Peyer's patch (tissue), 4 donors: ENCODE data around the gene MOG. TPM values are rescaled to one million over a fixed set of nuclear protein-coding genes. Genes with fewer than 3 reads are reported as not detected.

Source experiments
- DNase-seq, 3 donors: peaks; one replicate each; pipeline ENCODE4 v3.0.0-alpha.2; 2017 to 2019
- H3K27ac ChIP-seq, 4 donors: fragments of 200-600 bp; sonication (generic); one replicate each; pipeline ENCODE4 v1.5.1; 2016 to 2019
- H3K27me3 ChIP-seq, 2 donors: fragments of 200-600 bp; sonication (generic); one replicate each; pipeline ENCODE4 v1.5.1; 2019
- H3K36me3 ChIP-seq, 3 donors: fragments of 200-600 bp; sonication (generic); one replicate each; pipeline ENCODE4 v1.5.1; 2016 to 2019
- H3K4me1 ChIP-seq, 4 donors: fragments of 200-600 bp; sonication (generic); one replicate each; pipeline ENCODE4 v1.5.1; 2016 to 2019
- H3K4me3 ChIP-seq, 4 donors: fragments of 200-600 bp; sonication (generic); 1 replicate in 3 of 4; 2 replicates in 1 of 4; pipeline ENCODE4 v1.5.1; 2016 to 2019; ENCODE audit warnings: mild to moderate bottlenecking in 1 of 4
- H3K9me3 ChIP-seq, 4 donors: fragments of 200-600 bp; sonication (generic); one replicate each; pipeline ENCODE4 v1.5.1; 2016 to 2019; ENCODE audit warnings: mild to moderate bottlenecking in 1 of 4
- CTCF ChIP-seq, 6 experiments: fragments of 450-650 bp in 4 of 6; fragments of 200-600 bp in 2 of 6; sonication (generic) in 1 of 6; IDR thresholded peaks; one replicate each; pipeline ENCODE4 v1.5.1; 2017 to 2019; ENCODE audit warnings: antibody characterized with exemption in 6 of 6, mild to moderate bottlenecking in 3 of 6, moderate library complexity in 1 of 6
- POLR2A ChIP-seq, 2 donors: fragments of 450-650 bp; IDR thresholded peaks; one replicate each; pipeline ENCODE4 v1.5.1; 2017; ENCODE audit warnings: antibody characterized with exemption in 2 of 2, mild to moderate bottlenecking in 2 of 2, moderate library complexity in 2 of 2
- total RNA-seq, 4 donors: library from RNA; depleted of rRNA; stranded (reverse); fragments of >200 nt; gene quantifications; one replicate each; pipeline ENCODE4 v1.1.0, GENCODE V29; 2016

The MOG gene
- total RNA-seq, 4 donors from 2014 or later = not detected

GRCh38 chr6:29631860-29632731 is 24.8 kb upstream of the MOG start:
- peak; percentile 59 to 84 (median 71) for DNase-seq
- no peaks in the 10 kb centered on the region for H3K36me3 ChIP-seq
- H3K4me3 ChIP-seq = peak overlapping the region; percentile 62 to 85 (median 73)
- H3K27me3 ChIP-seq = peaks cover 0 to 6% of the 10 kb centered on the region in 2 donors
- H3K9me3 ChIP-seq = no peaks in the 10 kb centered on the region
- H3K27ac ChIP-seq = peak overlapping the region; percentile 74 to 83 (median 80)
- TF ChIP-seq POLR2A (IDR thresholded peaks at IDR 0.05) (no peak), CTCF (IDR thresholded peaks at IDR 0.05) (no peak)
- H3K4me1 ChIP-seq = peaks cover 0 to 42% (median 7%) of the 10 kb centered on the region in 4 donors

- Histone ChIP-seq H3K36me3 (no peaks in the 10 kb centered on the region), H3K9me3 (no peaks in the 10 kb centered on the region), H3K4me1 (peaks cover 0 to 35% (median 7%) of the 10 kb centered on the region in 4 donors), H3K27ac (peak within 1 kb of the TSS; percentile 74 to 83 (median 80)), H3K4me3 (peak within 1 kb of the TSS; percentile 62 to 85 (median 73)), H3K27me3 (no peaks in the 10 kb centered on the region)
- peak; percentile 73 to 90 (median 80) for DNase-seq
- no peak for TF ChIP-seq CTCF (IDR thresholded peaks at IDR 0.05)
- TF ChIP-seq POLR2A (IDR thresholded peaks at IDR 0.05) = peak in 1 of 2 donors; percentile 30
These were observed 23.9 kb upstream of the MOG start, which contains the start of gene GABBR1 for GRCh38 chr6:29632789-29633533. Gene GABBR1 (minus strand): TSS chr6:29633183. CDS start chr6:29632385, 798 bp downstream.

GRCh38 chr6:29633534-29633905 is 23.4 kb upstream of the MOG start:
- H3K36me3 ChIP-seq = no peaks in the 10 kb centered on the region
- DNase-seq = no peak

GRCh38 chr6:29637247-29637646 is 19.6 kb upstream of the MOG start:
- no peaks in the 10 kb centered on the region for H3K9me3 ChIP-seq
- peaks cover 0 to 11% (median 0%) of the 10 kb centered on the region in 4 donors for H3K4me1 ChIP-seq
- H3K27ac ChIP-seq = no peak overlapping the region
- no peak overlapping the region for H3K4me3 ChIP-seq
- H3K36me3 ChIP-seq = no peaks in the 10 kb centered on the region
- TF ChIP-seq CTCF (IDR thresholded peaks at IDR 0.05) (no peak), POLR2A (IDR thresholded peaks at IDR 0.05) (no peak)
- DNase-seq = no peak
- H3K27me3 ChIP-seq = no peaks in the 10 kb centered on the region

More at GRCh38 chr6:29633534-29633905, 23.4 kb upstream of the MOG start:
- no peaks in the 10 kb centered on the region for H3K9me3 ChIP-seq
- H3K4me1 ChIP-seq = peaks cover 0 to 31% (median 7%) of the 10 kb centered on the region in 4 donors
- peak overlapping the region; percentile 62 to 85 (median 73) for H3K4me3 ChIP-seq
- TF ChIP-seq CTCF (IDR thresholded peaks at IDR 0.05) (no peak), POLR2A (IDR thresholded peaks at IDR 0.05) (no peak)
- peak overlapping the region in 3 of 4 donors; percentile 74 to 83 (median 80) for H3K27ac ChIP-seq
- H3K27me3 ChIP-seq = no peaks in the 10 kb centered on the region

- Histone ChIP-seq H3K27me3 (no peaks in the 10 kb centered on the region), H3K9me3 (no peaks in the 10 kb centered on the region), H3K27ac (no peak overlapping the region), H3K36me3 (no peaks in the 10 kb centered on the region), H3K4me3 (no peak overlapping the region), H3K4me1 (no peaks in the 10 kb centered on the region)
- peak in 1 of 3 donors; percentile 60 for DNase-seq
- TF ChIP-seq POLR2A (IDR thresholded peaks at IDR 0.05) (no peak), CTCF (IDR thresholded peaks at IDR 0.05) (no peak)
These were observed 15.3 kb upstream of the MOG start for GRCh38 chr6:29641430-29642148.
